Spinal cord (tissue), 10 donors: ENCODE data around the gene PGK1. TPM values are rescaled to one million over a fixed set of nuclear protein-coding genes. Genes with fewer than 3 reads are reported as not detected.
"Not testable (repeated sequence)": the region's sequence is repeated elsewhere in the genome, so short reads cannot be mapped to it uniquely, and the experiment has no call there.

Experiments used
- DNase-seq, 6 donors: peaks; one replicate each; pipeline versions ENCODE4 v3.0.0 to v3.0.0-alpha.2; 2013 to 2015; ENCODE audit warnings: low spot score in 6 of 6, low read depth in 4 of 6
- H3K27ac ChIP-seq: one replicate; pipeline ENCODE4 v1.5.1; 2013; ENCODE audit warnings: low read depth, low read length, control low read depth
- H3K27me3 ChIP-seq: one replicate; pipeline ENCODE4 v1.6.1; 2013; ENCODE audit warnings: low read length; ENCODE audit not compliant: control insufficient read depth, insufficient read depth
- H3K36me3 ChIP-seq: one replicate; pipeline ENCODE4 v1.6.1; 2013; ENCODE audit warnings: low read length; ENCODE audit not compliant: control insufficient read depth, insufficient read depth
- H3K4me1 ChIP-seq: one replicate; pipeline ENCODE4 v1.6.1; 2013; ENCODE audit warnings: low read length; ENCODE audit not compliant: control insufficient read depth, insufficient read depth
- H3K4me3 ChIP-seq: one replicate; pipeline ENCODE4 v1.5.1; 2013; ENCODE audit warnings: low read depth, low read length, control low read depth
- H3K9me3 ChIP-seq: one replicate; pipeline ENCODE4 v1.6.1; 2013; ENCODE audit warnings: low read length; ENCODE audit not compliant: control insufficient read depth, insufficient read depth
- WGBS: methylation state at CpG from one replicate; pipeline ENCODE4 v1.1.5; 2013; ENCODE audit warnings: missing lambda C conversion rate; ENCODE audit not compliant: insufficient coverage; 5-methylcytosine and 5-hydroxymethylcytosine counted together
- polyA plus RNA-seq, 2 donors: library from polyadenylated mRNA; unstranded; fragments of 120-200 nt; gene quantifications; one replicate each; pipeline ENCODE4 v1.2.1, GENCODE V29; 2013; ENCODE audit not compliant: insufficient read length in 2 of 2
- total RNA-seq, 2 donors: library from RNA; depleted of rRNA in 1 of 2; stranded (reverse); fragments of 120-200 nt in 1 of 2; fragments of >200 nt in 1 of 2; gene quantifications; one replicate each; pipeline versions ENCODE4 v1.2.3 to v1.2.4, GENCODE V29; 2013 to 2014
- donor health status: healthy.

The PGK1 gene
- total and polyA plus RNA-seq, 4 donors = 147 to 397 (median 314) TPM

- H3K27me3 ChIP-seq, H3K9me3 ChIP-seq, DNase-seq, H3K27ac ChIP-seq, H3K36me3 ChIP-seq, H3K4me3 ChIP-seq, H3K4me1 ChIP-seq: not testable (repeated sequence)
- WGBS = 54% methylated on average over 3 of the region's 4 CpGs
These were observed 56.7 kb downstream of the PGK1 start for GRCh38 chrX:78160711-78161110.

- not testable (repeated sequence) for H3K36me3 ChIP-seq, DNase-seq, H3K9me3 ChIP-seq, H3K27me3 ChIP-seq, H3K4me1 ChIP-seq, H3K27ac ChIP-seq, H3K4me3 ChIP-seq
- 94% methylated on average over 3 of the region's 4 CpGs for WGBS
These were observed 59.1 kb downstream of the PGK1 start for GRCh38 chrX:78163175-78163574.

DNA sequence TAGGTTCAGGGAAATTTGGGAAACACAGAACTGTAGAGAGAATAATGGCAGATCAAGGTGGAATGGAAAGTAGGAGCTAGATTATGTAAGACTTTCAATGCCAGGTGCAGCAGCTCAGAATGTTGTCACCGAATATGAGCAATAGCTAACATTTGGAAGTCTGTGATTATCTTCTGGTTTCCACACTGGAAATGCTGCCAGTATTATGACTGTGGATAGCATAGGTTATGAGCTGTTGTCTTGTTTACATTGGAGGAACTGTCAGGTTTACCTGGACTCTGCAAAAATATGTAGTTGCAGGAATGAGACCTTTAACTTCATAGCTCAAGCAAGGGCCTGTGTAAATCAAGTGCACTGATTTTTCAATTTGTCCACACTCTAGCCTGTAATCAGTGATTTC is 61.4 kb downstream of the PGK1 start:
- no peaks in the 10 kb centered on the region for H3K27me3 ChIP-seq

DNA sequence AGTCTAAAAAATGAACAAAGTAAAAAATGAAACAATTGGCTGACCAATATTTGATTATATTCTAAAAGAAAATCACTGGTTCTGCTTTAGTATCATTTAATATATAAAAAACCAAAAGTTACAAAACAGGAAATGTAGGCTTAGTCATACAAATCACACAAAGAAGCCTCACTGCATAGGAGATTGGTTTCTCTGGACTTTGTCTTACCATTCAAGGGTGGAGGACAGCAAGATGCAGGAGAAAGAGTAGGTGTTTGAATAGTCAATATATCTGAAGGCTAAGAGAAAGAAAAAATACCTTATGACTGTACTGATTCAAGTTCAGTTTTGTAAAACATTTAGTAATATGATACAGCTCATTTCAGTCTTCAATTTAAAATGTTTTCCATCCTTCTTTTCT is 64.0 kb downstream of the PGK1 start:
- Histone ChIP-seq H3K27me3 (no peaks in the 10 kb centered on the region), H3K4me1 (no peaks in the 10 kb centered on the region), H3K36me3 (no peaks in the 10 kb centered on the region), H3K9me3 (no peaks in the 10 kb centered on the region), H3K4me3 (no peak overlapping the region), H3K27ac (no peak overlapping the region)
- no peak for DNase-seq

More for the DNA sequence above, 61.4 kb downstream of the PGK1 start:
- Histone ChIP-seq H3K27ac (no peak overlapping the region), H3K36me3 (no peaks in the 10 kb centered on the region), H3K4me1 (no peaks in the 10 kb centered on the region), H3K4me3 (no peak overlapping the region), H3K9me3 (no peaks in the 10 kb centered on the region)
- DNase-seq = peak in 1 of 6 donors; percentile 0
- 89% methylated on average over 1 of the region's 1 CpG for WGBS

Other genes with a start within 250 kb of the PGK1 start
- gene MAGT1, start 208.8 kb upstream of the PGK1 start, total RNA-seq = 10 to 100 TPM; 66.2 to 66.8 TPM
- gene MAGT1, start 208.8 kb upstream of the PGK1 start, polyA plus RNA-seq = 10 to 100 TPM; 31.3 to 35.4 TPM
- gene COX7B, start 204.8 kb upstream of the PGK1 start, total RNA-seq = 100 to 1,000 TPM; 283 to 480 TPM
- gene COX7B, start 204.8 kb upstream of the PGK1 start, polyA plus RNA-seq = 100 to 1,000 TPM; 287 to 289 TPM
- gene ATP7A, start 193.6 kb upstream of the PGK1 start, total RNA-seq = 10 to 100 TPM; 16.6 to 19.8 TPM
- gene ATP7A, start 193.6 kb upstream of the PGK1 start, polyA plus RNA-seq = 1 to 10 TPM; 7.2 to 8.6 TPM
- gene PGAM4, start 134.6 kb upstream of the PGK1 start, total RNA-seq = 1 to 10 TPM in 1 of 2 donors, not detected in 1; 1.3 TPM
- under 1 TPM; 0.45 to 0.51 TPM for gene PGAM4, start 134.6 kb upstream of the PGK1 start, polyA plus RNA-seq
- gene TAF9B, start 35.4 kb downstream of the PGK1 start, total RNA-seq = 10 to 100 TPM; 30.3 to 43.6 TPM
- gene TAF9B, start 35.4 kb downstream of the PGK1 start, polyA plus RNA-seq = 10 to 100 TPM; 43.4 to 55.7 TPM
- gene CYSLTR1, start 223.4 kb downstream of the PGK1 start, total RNA-seq = 10 to 100 TPM in 1 of 2 donors, 1 to 10 TPM in 1; 9.2 to 20.2 TPM
- gene CYSLTR1, start 223.4 kb downstream of the PGK1 start, polyA plus RNA-seq = 1 to 10 TPM; 2.4 to 3.3 TPM